Measurements from ENCODE around the gene PIR. TPM values are rescaled to one million over a fixed set of nuclear protein-coding genes. Genes with fewer than 3 reads are reported as not detected.
A peak's percentile ranks its signal among the peaks of the same experiment; 100 is the strongest.

Gene PIR
- total and polyA plus RNA-seq, 9 donors: 8.2 to 23.7 (median 13.1) TPM

- no peaks in the 10 kb centered on the region for H3K36me3 ChIP-seq
- TF ChIP-seq POLR2A (IDR thresholded peaks at IDR 0.05) (no peak), EP300 (IDR thresholded peaks at IDR 0.05) (no peak), CTCF (IDR thresholded peaks at IDR 0.05) (no peak)
- H3K27ac ChIP-seq: no peak overlapping the region
- intact Hi-C loops (cut with DNase I): loop anchor here in 1 of 4 donors (10.0 kb wide), 2 partner anchors 54 to 106 kb away; no protein-coding TSS in a partner anchor
- WGBS, 3 donors: 73 to 84% (median 76%) methylated on average over 2 of the region's 2 CpGs
- no peak overlapping the region for H3K4me3 ChIP-seq
- H3K9me3 ChIP-seq: no peaks in the 10 kb centered on the region
- no peaks in the 10 kb centered on the region for H3K4me1 ChIP-seq (ENCODE audit: insufficient read depth)
- no peak for DNase-seq
- no peaks in the 10 kb centered on the region for H3K27me3 ChIP-seq
Measured at GRCh38 chrX:15358533-15358932, 134.6 kb downstream of the PIR start.

GRCh38 chrX:15356444-15356843, 136.7 kb downstream of the PIR start:
- DNase-seq: no peak
- intact Hi-C loops (cut with DNase I): loop anchor here in 1 of 4 donors (10.0 kb wide), 2 partner anchors 52 to 108 kb away; no protein-coding TSS in a partner anchor
- Histone ChIP-seq H3K36me3 (no peaks in the 10 kb centered on the region), H3K27ac (no peak overlapping the region), H3K4me1 (ENCODE audit: insufficient read depth) (no peaks in the 10 kb centered on the region), H3K27me3 (no peaks in the 10 kb centered on the region), H3K9me3 (no peaks in the 10 kb centered on the region), H3K4me3 (no peak overlapping the region)
- WGBS, 3 donors: 25 to 31% (median 26%) methylated on average over 1 of the region's 1 CpG
- TF ChIP-seq CTCF (IDR thresholded peaks at IDR 0.05) (no peak), POLR2A (IDR thresholded peaks at IDR 0.05) (no peak), EP300 (IDR thresholded peaks at IDR 0.05) (no peak)

GRCh38 chrX:15350329-15350996, 142.7 kb downstream of the PIR start:
- DNase-seq: no peak
- TF ChIP-seq POLR2A (IDR thresholded peaks at IDR 0.05) (no peak), EP300 (IDR thresholded peaks at IDR 0.05) (no peak), CTCF (IDR thresholded peaks at IDR 0.05) (no peak)
- H3K4me3 ChIP-seq: no peak overlapping the region
- no peaks in the 10 kb centered on the region for H3K36me3 ChIP-seq
- H3K9me3 ChIP-seq: no peaks in the 10 kb centered on the region
- no peaks in the 10 kb centered on the region for H3K27me3 ChIP-seq
- WGBS, 3 donors: 62 to 68% (median 64%) methylated on average over 8 of the region's 8 CpGs
- H3K27ac ChIP-seq: no peak overlapping the region
- no peaks in the 10 kb centered on the region for H3K4me1 ChIP-seq (ENCODE audit: insufficient read depth)
- intact Hi-C loops (cut with DNase I): loop anchor here in 2 of 4 donors (5.0 to 10.0 kb wide), 3 partner anchors 46 to 117 kb away; no protein-coding TSS in a partner anchor

GRCh38 chrX:15349046-15349445, 144.1 kb downstream of the PIR start:
- H3K4me3 ChIP-seq: no peak overlapping the region
- WGBS, 3 donors: 18 to 23% (median 21%) methylated on average over 2 of the region's 2 CpGs
- no peaks in the 10 kb centered on the region for H3K9me3 ChIP-seq
- no peaks in the 10 kb centered on the region for H3K36me3 ChIP-seq
- intact Hi-C loops (cut with DNase I): loop anchor here in 2 of 4 donors (5.0 kb wide), 1 partner anchor 118 kb away; no protein-coding TSS in a partner anchor
- no peak overlapping the region for H3K27ac ChIP-seq
- H3K4me1 ChIP-seq (ENCODE audit: insufficient read depth): no peaks in the 10 kb centered on the region
- peak in 3 of 5 donors; percentile 31 to 52 (median 31) for DNase-seq
- H3K27me3 ChIP-seq: no peaks in the 10 kb centered on the region
- peak in 2 of 3 donors; percentile 51 to 60 for TF ChIP-seq CTCF (IDR thresholded peaks at IDR 0.05)
- no peak for TF ChIP-seq POLR2A (IDR thresholded peaks at IDR 0.05)

Data from ovary (tissue), 9 donors.